BE2C (cell line): ENCODE data around the gene ZAR1L.

Source experiments
- DNase-seq: peaks from one replicate; pipeline ENCODE4 v3.0.0-alpha.2; 2020
- H3K27me3 ChIP-seq: fragments of 250-450 bp; sonication (Bioruptor Pico); 2 replicates; pipeline ENCODE4 v1.5.1; 2020; ENCODE audit warnings: mild to moderate bottlenecking
- H3K36me3 ChIP-seq: fragments of 250-450 bp; sonication (Bioruptor Pico); 2 replicates; pipeline ENCODE4 v1.5.1; 2020; ENCODE audit warnings: mild to moderate bottlenecking
- H3K4me1 ChIP-seq: fragments of 250-450 bp; sonication (Bioruptor Pico); 2 replicates; pipeline ENCODE4 v1.5.1; 2020
- H3K4me3 ChIP-seq: 2 replicates; pipeline ENCODE4 v1.5.1; 2011; ENCODE audit warnings: low read depth, low read length
- H3K9me3 ChIP-seq: fragments of 250-450 bp; sonication (Bioruptor Pico); 2 replicates; pipeline ENCODE4 v1.5.1; 2020
- CTCF ChIP-seq: IDR thresholded peaks from 2 replicates; pipeline ENCODE4 v1.5.1; 2012; ENCODE audit warnings: mild to moderate bottlenecking, low read depth, low read length

The ZAR1L gene

GRCh38 chr13:32297206-32297605, 18.0 kb downstream of the ZAR1L start:
- TF ChIP-seq CTCF = no peak
- Histone ChIP-seq H3K36me3 (no peaks in the 10 kb centered on the region), H3K27me3 (no peaks in the 10 kb centered on the region), H3K9me3 (no peaks in the 10 kb centered on the region), H3K4me3 (no peak overlapping the region), H3K4me1 (no peaks in the 10 kb centered on the region; the same call in 1 of the 2 replicates)
- DNase-seq = no peak

- H3K36me3 ChIP-seq = peaks cover 2% of the 10 kb centered on the region; the same call in 1 of the 2 replicates
- no peak overlapping the region for H3K4me3 ChIP-seq
- no peaks in the 10 kb centered on the region for H3K4me1 ChIP-seq
- TF ChIP-seq CTCF = no peak
- H3K27me3 ChIP-seq = no peaks in the 10 kb centered on the region
- H3K9me3 ChIP-seq = no peaks in the 10 kb centered on the region
- DNase-seq = no peak
Observed at GRCh38 chr13:32285633-32285965, 29.6 kb downstream of the ZAR1L start.

- TF ChIP-seq CTCF = no peak
- Histone ChIP-seq H3K9me3 (no peaks in the 10 kb centered on the region), H3K36me3 (peaks cover 2% of the 10 kb centered on the region; the same call in 1 of the 2 replicates), H3K4me1 (no peaks in the 10 kb centered on the region), H3K27me3 (no peaks in the 10 kb centered on the region), H3K4me3 (no peak overlapping the region)
- no peak for DNase-seq
Observed at GRCh38 chr13:32284927-32285632, 30.1 kb downstream of the ZAR1L start.

- Histone ChIP-seq H3K27me3 (no peaks in the 10 kb centered on the region), H3K9me3 (no peaks in the 10 kb centered on the region), H3K4me3 (no peak overlapping the region), H3K4me1 (no peaks in the 10 kb centered on the region), H3K36me3 (peaks cover 12% of the 10 kb centered on the region; the same call in 1 of the 2 replicates)
- TF ChIP-seq CTCF = no peak
- DNase-seq = no peak
Observed at GRCh38 chr13:32282096-32282711, 33.0 kb downstream of the ZAR1L start.

GRCh38 chr13:32281096-32281495, 34.1 kb downstream of the ZAR1L start:
- H3K36me3 ChIP-seq = peaks cover 12% of the 10 kb centered on the region; the same call in 1 of the 2 replicates

More at GRCh38 chr13:32281096-32281495, 34.1 kb downstream of the ZAR1L start:
- Histone ChIP-seq H3K4me1 (no peaks in the 10 kb centered on the region), H3K4me3 (no peak overlapping the region), H3K9me3 (no peaks in the 10 kb centered on the region), H3K27me3 (no peaks in the 10 kb centered on the region)
- no peak for TF ChIP-seq CTCF
- DNase-seq = no peak
